GM21737 (cell line): ENCODE data around the gene PELI2.

Experiments
- ATAC-seq: cut with Tn5 transposase; IDR thresholded peaks from one replicate; pipeline ENCODE4 v1.9.1; 2021; ENCODE audit warnings: mild to moderate bottlenecking, moderate library complexity; ENCODE audit not compliant: unreplicated experiment

The PELI2 gene

GRCh38 chr14:56119201-56119981, 1.2 kb downstream of the PELI2 start:
- peak; percentile 26 for ATAC-seq

- no peak for ATAC-seq
Measured at GRCh38 chr14:56120091-56120691, 2.0 kb downstream of the PELI2 start.

- no peak for ATAC-seq
Measured at GRCh38 chr14:56121816-56122215, 3.6 kb downstream of the PELI2 start.

- ATAC-seq = no peak
Measured at GRCh38 chr14:56122301-56122700, 4.1 kb downstream of the PELI2 start.

- no peak for ATAC-seq
Measured at GRCh38 chr14:56124327-56124726, 6.1 kb downstream of the PELI2 start.

GRCh38 chr14:56125772-56126636, 7.8 kb downstream of the PELI2 start:
- no peak for ATAC-seq

- no peak for ATAC-seq
Measured at GRCh38 chr14:56126637-56126913, 8.4 kb downstream of the PELI2 start.

GRCh38 chr14:56127156-56127555, 8.9 kb downstream of the PELI2 start:
- ATAC-seq = no peak

- ATAC-seq = no peak
Measured at GRCh38 chr14:56129092-56129491, 10.9 kb downstream of the PELI2 start.

- no peak for ATAC-seq
Measured at GRCh38 chr14:56129933-56130332, 11.7 kb downstream of the PELI2 start.

- no peak for ATAC-seq
Measured at GRCh38 chr14:56131004-56131864, 13.0 kb downstream of the PELI2 start.

GRCh38 chr14:56131865-56132833, 13.9 kb downstream of the PELI2 start:
- no peak for ATAC-seq

- ATAC-seq = no peak
Measured at GRCh38 chr14:56133547-56133946, 15.3 kb downstream of the PELI2 start.

- no peak for ATAC-seq
Measured at GRCh38 chr14:56135001-56135400, 16.8 kb downstream of the PELI2 start.

GRCh38 chr14:56135668-56136067, 17.5 kb downstream of the PELI2 start:
- no peak for ATAC-seq

- ATAC-seq = no peak
Measured at GRCh38 chr14:56136571-56137452, 18.6 kb downstream of the PELI2 start.

GRCh38 chr14:56137453-56137807, 19.2 kb downstream of the PELI2 start:
- no peak for ATAC-seq

GRCh38 chr14:56137849-56138248, 19.6 kb downstream of the PELI2 start:
- ATAC-seq = no peak

GRCh38 chr14:56138928-56139327, 20.7 kb downstream of the PELI2 start:
- no peak for ATAC-seq
